ENCODE results near the gene FILIP1L. TPM values are rescaled to one million over a fixed set of nuclear protein-coding genes. Genes with fewer than 3 reads are reported as not detected.

Gene FILIP1L
- total RNA-seq, 1 donor from 2014 or later = 48.5 TPM

GRCh38 chr3:99928771-99929744, 185.2 kb downstream of the FILIP1L start:
- no peak for DNase-seq (ENCODE audit: low spot score)

- no peak for DNase-seq (ENCODE audit: low spot score)
These were observed 186.4 kb downstream of the FILIP1L start for GRCh38 chr3:99927671-99928457.

- DNase-seq (ENCODE audit: low spot score) = no peak
These were observed 188.6 kb downstream of the FILIP1L start for GRCh38 chr3:99925584-99926230.

GRCh38 chr3:99923873-99924272, 190.4 kb downstream of the FILIP1L start:
- no peak for DNase-seq (ENCODE audit: low spot score)

GRCh38 chr3:99921986-99922385, 192.3 kb downstream of the FILIP1L start:
- no peak for DNase-seq (ENCODE audit: low spot score)

- no peak for DNase-seq (ENCODE audit: low spot score)
These were observed 193.0 kb downstream of the FILIP1L start for GRCh38 chr3:99921377-99921695.

- no peak for DNase-seq (ENCODE audit: low spot score)
These were observed 193.6 kb downstream of the FILIP1L start for GRCh38 chr3:99920481-99921376.

GRCh38 chr3:99919694-99920093, 194.6 kb downstream of the FILIP1L start:
- no peak for DNase-seq (ENCODE audit: low spot score)

- DNase-seq (ENCODE audit: low spot score) = no peak
These were observed 195.6 kb downstream of the FILIP1L start for GRCh38 chr3:99918715-99919114.

GRCh38 chr3:99915906-99916432, 198.3 kb downstream of the FILIP1L start:
- DNase-seq (ENCODE audit: low spot score) = no peak

GRCh38 chr3:99911433-99911832, 202.9 kb downstream of the FILIP1L start:
- no peak for DNase-seq (ENCODE audit: low spot score)

GRCh38 chr3:99910752-99911290, 203.5 kb downstream of the FILIP1L start:
- no peak for DNase-seq (ENCODE audit: low spot score)

- no peak for DNase-seq (ENCODE audit: low spot score)
These were observed 204.4 kb downstream of the FILIP1L start for GRCh38 chr3:99909714-99910495.

- no peak for DNase-seq (ENCODE audit: low spot score)
These were observed 206.2 kb downstream of the FILIP1L start for GRCh38 chr3:99907959-99908544.

- DNase-seq (ENCODE audit: low spot score) = no peak
These were observed 210.4 kb downstream of the FILIP1L start for GRCh38 chr3:99903869-99904268.

GRCh38 chr3:99902091-99902490, 212.2 kb downstream of the FILIP1L start:
- DNase-seq (ENCODE audit: low spot score) = no peak

GRCh38 chr3:99901200-99901926, 212.9 kb downstream of the FILIP1L start:
- no peak for DNase-seq (ENCODE audit: low spot score)

GRCh38 chr3:99900248-99900647, 214.1 kb downstream of the FILIP1L start:
- DNase-seq (ENCODE audit: low spot score) = no peak

All from mesenteric fat pad (tissue), 1 donor.